ENCODE results near the gene GNA14.

Gene GNA14

GRCh38 chr9:77457916-77458592 lies 190.1 kb downstream of the GNA14 start:
- peaks cover 24% of the 10 kb centered on the region for H3K4me1 Mint-ChIP-seq
- H3K27me3 Mint-ChIP-seq (ENCODE audit: low read depth): no peaks in the 10 kb centered on the region
- H3K27ac Mint-ChIP-seq: peak overlapping the region; percentile 40 to 84 (median 57)
- TF ChIP-seq CTCF (IDR thresholded peaks at IDR 0.05; ENCODE audit: unreplicated experiment in 3 of 3): peak; percentile 79 to 87 (median 83)
- no peaks in the 10 kb centered on the region for H3K9me3 Mint-ChIP-seq
- H3K36me3 Mint-ChIP-seq (ENCODE audit: low read depth): no peaks in the 10 kb centered on the region
- peak overlapping the region in 1 of 3 experiments; percentile 2 for H3K4me3 Mint-ChIP-seq

DNA sequence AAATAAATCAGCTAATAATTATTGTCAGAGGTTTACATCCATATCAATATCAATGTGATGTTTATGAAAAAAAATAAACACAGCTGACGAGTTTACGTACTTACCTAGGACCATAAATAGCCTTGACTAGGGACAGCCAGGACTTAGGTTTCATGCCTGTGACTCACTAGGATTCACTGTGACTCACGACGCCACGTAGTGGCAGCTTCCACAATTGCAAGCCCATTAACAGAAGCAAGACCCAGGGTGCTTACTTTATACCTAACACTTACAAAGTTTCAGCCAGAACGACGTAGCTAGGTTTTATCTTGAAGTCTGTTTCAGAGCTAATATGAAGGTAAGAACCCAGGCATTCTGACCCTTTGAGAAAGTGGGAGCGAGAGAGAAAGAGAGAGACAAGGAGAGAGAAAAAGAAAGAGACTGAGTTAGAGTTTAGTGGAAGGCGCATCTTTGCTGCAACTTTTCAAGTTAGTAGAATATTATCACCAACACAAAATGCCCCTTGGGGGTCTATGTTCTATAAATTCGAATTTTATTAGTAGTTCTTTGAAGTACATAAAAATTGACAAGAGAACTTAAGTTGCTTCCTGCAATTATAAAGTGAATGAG lies 191.2 kb downstream of the GNA14 start:
- Mint-ChIP-seq H3K36me3 (ENCODE audit: low read depth) (no peaks in the 10 kb centered on the region), H3K27ac (peak overlapping the region; percentile 34 to 81 (median 38)), H3K9me3 (no peaks in the 10 kb centered on the region), H3K27me3 (ENCODE audit: low read depth) (no peaks in the 10 kb centered on the region), H3K4me3 (no peak overlapping the region), H3K4me1 (peaks cover 17% of the 10 kb centered on the region)
- peak; percentile 85 to 94 (median 90) for TF ChIP-seq CTCF (IDR thresholded peaks at IDR 0.05; ENCODE audit: unreplicated experiment in 3 of 3)

DNA sequence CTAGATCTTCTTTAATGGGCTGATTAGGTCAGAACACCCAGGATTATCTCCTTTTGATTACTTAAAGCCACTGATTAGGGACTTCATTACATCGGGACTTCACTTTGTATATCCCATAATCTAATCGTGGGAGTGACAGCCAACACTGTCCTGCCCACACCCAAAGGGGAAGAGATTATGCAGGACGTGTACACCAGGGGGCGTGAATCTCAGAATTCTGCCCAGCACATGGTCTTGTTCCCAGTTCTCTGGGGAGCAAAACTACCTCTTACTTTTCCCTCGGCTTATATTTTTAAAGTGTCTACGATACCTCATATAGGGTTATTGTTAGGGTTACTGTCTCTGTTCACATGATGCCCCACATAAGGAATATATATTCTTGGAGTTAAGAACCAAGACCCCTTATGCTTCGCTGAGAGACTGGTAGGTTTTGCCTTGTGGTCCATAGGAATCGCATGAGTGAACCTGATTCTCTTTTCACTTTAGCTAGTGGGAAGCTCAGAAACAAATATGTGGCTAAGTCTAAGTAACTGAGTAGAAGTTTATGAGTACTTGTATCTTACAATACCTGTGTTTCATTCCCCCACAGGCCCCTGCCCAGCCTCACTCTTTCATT lies 192.7 kb downstream of the GNA14 start:
- no peaks in the 10 kb centered on the region for H3K36me3 Mint-ChIP-seq (ENCODE audit: low read depth)
- peak in 2 of 3 experiments; percentile 10 to 18 for TF ChIP-seq CTCF (IDR thresholded peaks at IDR 0.05; ENCODE audit: unreplicated experiment in 3 of 3)

DNA sequence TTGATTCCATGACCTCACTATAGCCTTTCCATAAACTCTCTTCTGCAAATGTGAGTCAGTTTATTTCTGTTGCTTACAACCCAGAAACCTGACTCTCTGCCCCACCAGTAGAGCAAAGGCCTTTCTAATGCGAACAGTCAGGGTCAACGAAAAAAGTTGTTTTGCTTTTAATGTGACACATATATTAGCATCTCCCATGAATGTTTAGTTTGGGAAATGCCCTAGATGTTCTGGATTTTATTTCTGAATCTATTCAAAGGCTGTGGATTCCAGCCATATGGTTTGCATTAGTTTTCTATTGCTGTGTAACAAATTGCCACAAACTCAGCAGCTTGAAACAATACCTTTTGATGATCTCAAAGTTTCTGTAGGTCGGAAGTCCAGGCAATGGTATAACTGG lies 193.5 kb downstream of the GNA14 start:
- no peak for TF ChIP-seq CTCF (IDR thresholded peaks at IDR 0.05; ENCODE audit: unreplicated experiment in 3 of 3)
- H3K27ac Mint-ChIP-seq: no peak overlapping the region
- no peaks in the 10 kb centered on the region for H3K36me3 Mint-ChIP-seq (ENCODE audit: low read depth)

More for the DNA sequence above, 192.7 kb downstream of the GNA14 start:
- Mint-ChIP-seq H3K27me3 (ENCODE audit: low read depth) (no peaks in the 10 kb centered on the region), H3K4me1 (peaks cover 11% of the 10 kb centered on the region), H3K27ac (no peak overlapping the region), H3K4me3 (no peak overlapping the region), H3K9me3 (peaks cover 9% of the 10 kb centered on the region)

DNA sequence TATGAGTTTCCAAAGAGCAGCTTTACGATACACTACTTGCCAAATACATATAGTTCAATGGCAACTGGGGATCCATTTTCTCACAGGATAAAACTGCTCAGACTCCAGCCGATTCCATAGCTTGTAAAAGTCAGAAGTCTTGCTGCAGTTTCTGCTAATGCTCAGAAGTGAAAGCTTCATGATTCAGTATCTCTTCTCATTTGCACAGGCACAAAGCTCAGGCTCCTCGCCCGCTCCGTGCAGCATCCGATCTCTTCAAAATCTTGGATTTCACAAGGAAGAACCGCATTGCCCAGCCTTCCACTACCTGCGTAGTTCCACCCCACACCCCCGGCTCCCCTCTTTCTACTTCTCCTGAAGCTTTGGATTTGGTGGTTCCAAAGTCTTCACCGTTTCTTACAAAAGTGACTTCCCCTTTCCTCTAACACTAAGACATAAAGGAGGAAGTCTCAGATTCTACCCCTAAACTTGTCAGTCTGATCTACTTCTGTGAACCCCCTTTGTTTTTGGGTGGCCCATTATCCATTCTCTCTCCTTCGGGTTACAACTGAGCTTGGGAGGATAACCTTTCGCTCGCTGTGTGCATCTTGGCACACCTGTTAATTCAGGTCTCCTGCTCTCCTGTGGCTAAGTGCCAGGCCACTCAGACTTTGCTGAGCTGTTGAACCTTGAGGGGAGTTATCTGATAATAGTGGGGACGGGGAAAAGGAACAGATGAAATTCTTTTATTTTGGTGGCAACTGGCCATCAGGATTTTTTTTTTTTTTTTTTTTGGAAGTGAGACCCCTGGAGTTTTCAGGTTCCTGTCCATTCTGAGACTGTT lies 194.1 kb downstream of the GNA14 start:
- H3K9me3 Mint-ChIP-seq: peaks cover 9% of the 10 kb centered on the region
- no peaks in the 10 kb centered on the region for H3K27me3 Mint-ChIP-seq (ENCODE audit: low read depth)
- H3K27ac Mint-ChIP-seq: peak overlapping the region in 1 of 3 experiments; percentile 25
- peaks cover 11% of the 10 kb centered on the region for H3K4me1 Mint-ChIP-seq
- H3K36me3 Mint-ChIP-seq (ENCODE audit: low read depth): no peaks in the 10 kb centered on the region
- no peak for TF ChIP-seq CTCF (IDR thresholded peaks at IDR 0.05; ENCODE audit: unreplicated experiment in 3 of 3)
- no peak overlapping the region for H3K4me3 Mint-ChIP-seq

More for the DNA sequence above, 193.5 kb downstream of the GNA14 start:
- Mint-ChIP-seq H3K9me3 (peaks cover 9% of the 10 kb centered on the region), H3K4me3 (no peak overlapping the region), H3K4me1 (peaks cover 11% of the 10 kb centered on the region), H3K27me3 (ENCODE audit: low read depth) (no peaks in the 10 kb centered on the region)

All from nephron (organoid).